ENCODE data around the gene FRAS1. TPM values are rescaled to one million over a fixed set of nuclear protein-coding genes. Genes with fewer than 3 reads are reported as not detected.
"Not testable (repeated sequence)": the region's sequence is repeated elsewhere in the genome, so short reads cannot be mapped to it uniquely, and the experiment has no call there.

The FRAS1 gene
- total RNA-seq, 2 experiments from 2014 or later, result 0.23 to 0.53 TPM

- no peak overlapping the region for H3K27ac Mint-ChIP-seq
- H3K27me3 Mint-ChIP-seq, result peaks cover 4% of the 10 kb centered on the region
- POLR2A ChIA-PET, result no interaction called here
Observed at GRCh38 chr4:78237360-78237759, 180.2 kb downstream of the FRAS1 start.

GRCh38 chr4:78242071-78242470, 184.9 kb downstream of the FRAS1 start:
- Mint-ChIP-seq H3K27ac (no peak overlapping the region), H3K4me1 (no peaks in the 10 kb centered on the region), H3K36me3 (no peaks in the 10 kb centered on the region), H3K9me3 (no peaks in the 10 kb centered on the region), H3K27me3 (peaks cover 25% of the 10 kb centered on the region), H3K4me3 (no peak overlapping the region)
- POLR2A ChIA-PET, result no interaction called here
- no peak for ATAC-seq (ENCODE audit: low read depth)
- no peak for DNase-seq

More at GRCh38 chr4:78237360-78237759, 180.2 kb downstream of the FRAS1 start:
- Mint-ChIP-seq H3K4me3 (no peak overlapping the region), H3K36me3 (no peaks in the 10 kb centered on the region), H3K9me3 (no peaks in the 10 kb centered on the region), H3K4me1 (no peaks in the 10 kb centered on the region)
- ATAC-seq (ENCODE audit: low read depth) (no peak), DNase-seq (no peak)

- POLR2A ChIA-PET, result interaction anchor here (0.7 kb wide), 1 partner anchor 775 kb away, joined by 3 read pairs; no protein-coding TSS in a partner anchor
- Mint-ChIP-seq H3K27ac (no peak overlapping the region), H3K36me3 (no peaks in the 10 kb centered on the region), H3K9me3 (no peaks in the 10 kb centered on the region), H3K27me3 (peaks cover 28% of the 10 kb centered on the region), H3K4me1 (no peaks in the 10 kb centered on the region), H3K4me3 (no peak overlapping the region)
- no peak for ATAC-seq (ENCODE audit: low read depth)
- no peak for DNase-seq
Observed at GRCh38 chr4:78244705-78245485, 187.8 kb downstream of the FRAS1 start.

DNA sequence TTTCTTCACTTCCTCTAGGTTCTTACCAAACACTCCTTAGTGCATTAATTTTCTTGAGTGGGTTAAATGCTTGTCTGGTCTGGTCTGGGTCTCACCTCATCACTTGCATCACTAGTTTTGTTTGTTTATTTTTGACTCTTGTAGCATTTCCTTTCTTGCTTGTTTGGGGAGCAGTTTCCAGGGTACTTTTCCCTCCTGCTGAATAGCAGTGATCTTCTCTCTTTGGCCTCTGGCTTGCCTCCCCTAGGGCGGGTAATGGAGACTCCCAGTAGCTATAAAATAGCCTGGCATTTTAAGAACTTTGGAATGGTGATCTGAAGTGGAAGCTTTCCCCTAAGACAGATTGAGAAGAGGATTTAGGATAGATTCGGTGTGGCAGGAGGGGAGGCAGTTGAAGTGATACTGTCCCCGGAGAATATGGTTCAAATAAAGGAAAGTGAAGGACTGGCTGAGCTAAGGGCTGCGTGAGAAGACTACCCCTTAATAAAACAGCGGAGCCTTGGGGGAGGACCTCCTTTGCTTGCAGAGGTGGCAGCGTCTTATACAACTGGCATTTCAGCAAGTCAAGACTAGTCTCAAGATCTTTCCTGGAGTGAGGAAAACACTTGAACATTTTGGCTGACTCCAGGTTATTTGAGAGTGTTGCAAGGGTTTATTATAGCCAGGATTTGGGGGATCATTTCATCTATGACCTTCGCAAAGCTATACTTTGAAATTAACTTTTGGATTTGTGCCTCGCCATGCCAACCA, 190.6 kb downstream of the FRAS1 start:
- H3K36me3 Mint-ChIP-seq, result no peaks in the 10 kb centered on the region
- DNase-seq, result no peak
- H3K4me1 Mint-ChIP-seq, result no peaks in the 10 kb centered on the region
- H3K27ac Mint-ChIP-seq, result no peak overlapping the region
- ATAC-seq (ENCODE audit: low read depth), result no peak
- POLR2A ChIA-PET, result no interaction called here
- H3K27me3 Mint-ChIP-seq, result peaks cover 28% of the 10 kb centered on the region
- H3K4me3 Mint-ChIP-seq, result no peak overlapping the region
- H3K9me3 Mint-ChIP-seq, result peaks cover 6% of the 10 kb centered on the region

DNA sequence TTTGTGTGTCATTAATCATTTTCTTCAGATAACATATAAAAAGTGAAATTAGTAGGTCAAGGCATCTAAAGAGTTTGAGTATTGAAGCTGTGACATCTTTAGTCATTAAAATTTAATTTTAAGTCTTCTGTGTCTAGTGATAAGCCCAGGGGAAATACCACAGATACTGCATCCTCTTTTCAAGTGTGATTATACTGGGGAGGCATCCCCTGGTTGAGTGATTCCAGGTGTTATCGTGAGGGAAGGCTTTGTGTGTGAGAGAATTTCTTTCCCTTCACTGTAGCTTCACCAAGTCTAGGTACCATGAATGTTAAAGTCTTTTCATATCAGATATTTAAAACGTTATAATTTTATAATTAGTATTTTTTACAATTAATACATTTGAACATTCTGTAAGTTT, 193.4 kb downstream of the FRAS1 start:
- no peak overlapping the region for H3K27ac Mint-ChIP-seq
- POLR2A ChIA-PET, result no interaction called here
- no peaks in the 10 kb centered on the region for H3K4me1 Mint-ChIP-seq
- ATAC-seq (ENCODE audit: low read depth) (no peak), DNase-seq (no peak)
- H3K9me3 Mint-ChIP-seq, result peaks cover 7% of the 10 kb centered on the region
- no peaks in the 10 kb centered on the region for H3K36me3 Mint-ChIP-seq
- no peak overlapping the region for H3K4me3 Mint-ChIP-seq
- H3K27me3 Mint-ChIP-seq, result peaks cover 15% of the 10 kb centered on the region

DNA sequence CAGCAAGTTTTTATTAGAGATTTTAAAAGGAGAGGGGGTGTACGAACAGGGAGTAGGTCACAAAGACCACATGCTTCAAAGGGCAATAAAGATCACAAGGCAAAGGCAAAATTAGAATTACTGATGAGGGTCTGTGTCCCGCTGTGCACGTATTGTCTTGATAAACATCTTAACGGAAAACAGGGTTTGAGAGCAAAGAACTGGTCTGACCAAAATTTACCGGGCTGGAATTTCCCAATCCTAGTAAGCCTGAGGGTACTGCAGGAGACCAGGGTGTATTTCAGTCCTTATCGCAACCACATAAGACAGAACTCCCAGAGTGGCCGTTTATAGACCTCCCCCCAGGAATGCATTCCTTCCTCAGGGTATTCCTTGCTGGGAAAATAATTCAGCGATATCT, 195.7 kb downstream of the FRAS1 start:
- POLR2A ChIA-PET, result not testable (repeated sequence)

DNA sequence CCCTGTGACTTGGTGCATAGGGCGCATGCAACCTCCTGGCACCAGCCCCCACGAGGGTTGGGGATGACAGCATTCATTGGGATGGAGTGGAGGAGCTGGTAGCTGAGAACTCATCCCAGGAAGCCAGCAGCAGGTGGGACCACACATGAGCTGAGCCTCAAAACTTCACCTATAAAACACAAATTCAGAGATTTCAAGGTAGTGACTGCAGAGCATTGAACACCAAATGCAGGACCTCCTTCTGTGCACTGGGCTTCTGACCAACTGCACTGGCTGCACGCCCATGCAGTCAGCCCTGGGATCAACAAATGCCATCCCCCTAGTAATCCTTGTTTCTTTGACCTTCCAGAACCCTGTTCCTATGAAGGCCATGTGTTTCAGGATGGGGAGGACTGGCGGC, 197.8 kb downstream of the FRAS1 start:
- no peaks in the 10 kb centered on the region for H3K4me1 Mint-ChIP-seq
- H3K36me3 Mint-ChIP-seq, result no peaks in the 10 kb centered on the region
- H3K4me3 Mint-ChIP-seq, result no peak overlapping the region
- DNase-seq (no peak), ATAC-seq (ENCODE audit: low read depth) (no peak)
- H3K27ac Mint-ChIP-seq, result no peak overlapping the region
- POLR2A ChIA-PET, result no interaction called here
- peaks cover 7% of the 10 kb centered on the region for H3K9me3 Mint-ChIP-seq
- peaks cover 4% of the 10 kb centered on the region for H3K27me3 Mint-ChIP-seq

More for the DNA sequence above, 195.7 kb downstream of the FRAS1 start:
- H3K4me3 Mint-ChIP-seq; H3K27me3 Mint-ChIP-seq; H3K4me1 Mint-ChIP-seq; H3K36me3 Mint-ChIP-seq; DNase-seq; H3K27ac Mint-ChIP-seq; ATAC-seq (ENCODE audit: low read depth); H3K9me3 Mint-ChIP-seq: not testable (repeated sequence)

GRCh38 chr4:78265006-78265405, 207.9 kb downstream of the FRAS1 start:
- no peak for DNase-seq
- POLR2A ChIA-PET, result no interaction called here
- no peaks in the 10 kb centered on the region for H3K36me3 Mint-ChIP-seq
- ATAC-seq (ENCODE audit: low read depth), result no peak
- H3K9me3 Mint-ChIP-seq, result peaks cover 3% of the 10 kb centered on the region
- H3K4me1 Mint-ChIP-seq, result peaks cover 5% of the 10 kb centered on the region
- peaks cover 18% of the 10 kb centered on the region for H3K27me3 Mint-ChIP-seq
- H3K27ac Mint-ChIP-seq, result no peak overlapping the region
- no peak overlapping the region for H3K4me3 Mint-ChIP-seq

DNA sequence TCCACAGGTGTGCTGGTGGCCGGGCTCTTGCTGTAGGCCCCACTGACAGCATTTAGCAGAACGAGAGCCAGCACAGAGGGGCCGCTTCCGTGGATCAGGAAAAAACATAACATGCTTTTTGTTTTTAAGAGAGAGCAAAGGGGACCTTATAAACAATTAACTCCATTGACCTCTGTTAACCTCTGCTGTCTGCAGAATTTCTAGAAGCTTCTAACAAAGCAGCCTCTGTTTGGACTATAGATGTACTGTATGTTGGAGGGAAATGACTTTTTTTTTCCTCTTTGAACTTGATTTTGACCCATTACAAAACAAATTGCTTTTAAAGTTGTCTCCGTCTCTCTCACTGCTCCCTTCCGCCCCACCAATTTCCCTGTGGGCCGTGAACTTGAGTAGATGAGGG, 210.7 kb downstream of the FRAS1 start:
- H3K9me3 Mint-ChIP-seq, result peaks cover 4% of the 10 kb centered on the region

DNA sequence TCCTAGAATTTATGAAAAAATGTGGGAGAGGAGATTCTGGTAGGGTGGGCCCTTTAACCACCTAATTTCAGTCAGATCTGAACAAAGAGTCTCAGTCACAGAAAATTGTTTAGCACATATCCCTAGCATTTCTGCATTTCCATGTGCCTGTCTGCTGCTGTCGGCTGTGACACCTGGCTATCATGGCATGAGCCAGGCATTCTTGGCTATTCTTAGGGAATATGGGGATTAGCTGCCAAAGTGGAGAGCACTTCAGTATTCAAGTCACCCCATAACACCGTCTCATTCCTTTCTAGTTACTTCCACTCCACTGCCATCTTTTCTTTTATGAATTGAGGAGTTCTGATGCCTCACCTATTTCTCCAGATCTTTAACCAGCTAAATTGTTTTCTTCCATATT, 211.5 kb downstream of the FRAS1 start:
- POLR2A ChIA-PET, result no interaction called here
- Mint-ChIP-seq H3K4me1 (peaks cover 5% of the 10 kb centered on the region), H3K36me3 (no peaks in the 10 kb centered on the region), H3K4me3 (no peak overlapping the region), H3K9me3 (peaks cover 4% of the 10 kb centered on the region), H3K27me3 (peaks cover 10% of the 10 kb centered on the region), H3K27ac (no peak overlapping the region)
- ATAC-seq (ENCODE audit: low read depth) (no peak), DNase-seq (no peak)

More for the DNA sequence above, 210.7 kb downstream of the FRAS1 start:
- H3K4me3 Mint-ChIP-seq, result no peak overlapping the region
- no peak for ATAC-seq (ENCODE audit: low read depth)
- no peak overlapping the region for H3K27ac Mint-ChIP-seq
- peaks cover 5% of the 10 kb centered on the region for H3K27me3 Mint-ChIP-seq
- H3K36me3 Mint-ChIP-seq, result no peaks in the 10 kb centered on the region
- no peak for DNase-seq
- peaks cover 5% of the 10 kb centered on the region for H3K4me1 Mint-ChIP-seq
- POLR2A ChIA-PET, result no interaction called here

DNA sequence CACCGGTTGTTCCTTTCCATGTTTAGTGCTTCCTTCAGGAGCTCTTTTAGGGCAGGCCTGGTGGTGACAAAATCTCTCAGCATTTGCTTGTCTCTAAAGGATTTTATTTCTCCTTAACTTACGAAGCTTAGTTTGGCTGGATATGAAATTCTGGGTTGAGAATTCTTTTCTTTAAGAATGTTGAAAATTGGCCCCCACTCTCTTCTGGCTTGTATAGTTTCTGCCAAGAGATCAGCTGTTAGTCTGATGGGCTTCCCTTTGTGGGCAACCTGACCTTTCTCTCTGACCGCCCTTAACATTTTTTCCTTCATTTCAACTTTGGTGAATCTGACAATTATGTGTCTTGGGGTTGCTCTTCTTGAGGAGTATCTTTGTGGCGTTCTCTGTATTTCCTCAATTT, 218.3 kb downstream of the FRAS1 start:
- H3K4me3 Mint-ChIP-seq; H3K36me3 Mint-ChIP-seq; POLR2A ChIA-PET; H3K4me1 Mint-ChIP-seq; ATAC-seq (ENCODE audit: low read depth); H3K9me3 Mint-ChIP-seq; DNase-seq; H3K27ac Mint-ChIP-seq: not testable (repeated sequence)
- H3K27me3 Mint-ChIP-seq, result peaks cover 34% of the 10 kb centered on the region

GRCh38 chr4:78286281-78286680, 229.2 kb downstream of the FRAS1 start:
- peaks cover 62% of the 10 kb centered on the region for H3K27me3 Mint-ChIP-seq
- DNase-seq, result no peak
- H3K4me3 Mint-ChIP-seq, result no peak overlapping the region
- no peaks in the 10 kb centered on the region for H3K4me1 Mint-ChIP-seq
- no peak overlapping the region for H3K27ac Mint-ChIP-seq
- H3K36me3 Mint-ChIP-seq, result no peaks in the 10 kb centered on the region
- no peak for ATAC-seq (ENCODE audit: low read depth)
- H3K9me3 Mint-ChIP-seq, result no peaks in the 10 kb centered on the region
- POLR2A ChIA-PET, result no interaction called here

GRCh38 chr4:78288327-78288726, 231.2 kb downstream of the FRAS1 start:
- H3K27ac Mint-ChIP-seq, result no peak overlapping the region

GRCh38 chr4:78291277-78291676, 234.2 kb downstream of the FRAS1 start:
- DNase-seq (no peak), ATAC-seq (ENCODE audit: low read depth) (no peak)
- Mint-ChIP-seq H3K4me1 (peaks cover 2% of the 10 kb centered on the region), H3K9me3 (no peaks in the 10 kb centered on the region), H3K27ac (no peak overlapping the region), H3K27me3 (peaks cover 47% of the 10 kb centered on the region), H3K4me3 (no peak overlapping the region), H3K36me3 (no peaks in the 10 kb centered on the region)
- POLR2A ChIA-PET, result no interaction called here

More at GRCh38 chr4:78288327-78288726, 231.2 kb downstream of the FRAS1 start:
- DNase-seq (no peak), ATAC-seq (ENCODE audit: low read depth) (no peak)
- no peaks in the 10 kb centered on the region for H3K36me3 Mint-ChIP-seq
- no peak overlapping the region for H3K4me3 Mint-ChIP-seq
- H3K4me1 Mint-ChIP-seq, result no peaks in the 10 kb centered on the region
- POLR2A ChIA-PET, result no interaction called here
- no peaks in the 10 kb centered on the region for H3K9me3 Mint-ChIP-seq
- H3K27me3 Mint-ChIP-seq, result peaks cover 52% of the 10 kb centered on the region

Measured in activated naive CD8-positive, alpha-beta T cell treated with anti-CD3 and anti-CD28 coated beads, Interleukin-2, amount 10 ng/mL, durations not matched to agents 7 days and 5 days (primary cell).